Mucosa of gallbladder (tissue), 1 donor: Measurements from ENCODE around the gene EFCAB6. TPM values are rescaled to one million over a fixed set of nuclear protein-coding genes. Genes with fewer than 3 reads are reported as not detected.
"Not testable (repeated sequence)": the region's sequence is repeated elsewhere in the genome, so short reads cannot be mapped to it uniquely, and the experiment has no call there.

Experiments used
- DNase-seq: peaks from one replicate; pipeline ENCODE4 v3.0.0-alpha.2; 2020; ENCODE audit warnings: low spot score
- total RNA-seq: library from RNA; stranded (reverse); gene quantifications from one replicate; pipeline ENCODE4 v1.2.1, GENCODE V29; 2021
- donor health status: DM: no; HTN: no; CAD: no.

The EFCAB6 gene
- total RNA-seq, 1 donor from 2014 or later = 4.1 TPM

- no peak for DNase-seq
These were observed 89.7 kb downstream of the EFCAB6 start for GRCh38 chr22:43722444-43722843.

DNA sequence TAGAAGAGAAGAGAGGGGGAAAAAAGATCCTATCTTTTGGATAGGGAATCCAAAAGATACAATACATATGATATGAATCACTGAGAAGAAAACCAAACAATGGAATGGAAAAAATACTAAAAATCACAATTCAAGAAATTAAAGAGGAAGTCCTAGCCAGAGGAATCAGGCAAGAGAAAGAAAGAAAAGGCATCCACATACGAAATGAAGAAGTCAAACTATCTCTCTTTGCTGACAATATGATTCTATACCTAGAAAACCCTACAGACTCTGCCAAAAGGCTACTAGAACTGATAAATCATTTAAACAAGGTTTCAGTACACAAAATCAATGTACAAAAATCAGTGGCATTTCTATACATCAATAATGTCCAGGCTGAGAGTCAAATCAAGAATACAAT, 91.4 kb downstream of the EFCAB6 start:
- no peak for DNase-seq

- DNase-seq = no peak
These were observed 98.0 kb downstream of the EFCAB6 start for GRCh38 chr22:43714104-43714503.

DNA sequence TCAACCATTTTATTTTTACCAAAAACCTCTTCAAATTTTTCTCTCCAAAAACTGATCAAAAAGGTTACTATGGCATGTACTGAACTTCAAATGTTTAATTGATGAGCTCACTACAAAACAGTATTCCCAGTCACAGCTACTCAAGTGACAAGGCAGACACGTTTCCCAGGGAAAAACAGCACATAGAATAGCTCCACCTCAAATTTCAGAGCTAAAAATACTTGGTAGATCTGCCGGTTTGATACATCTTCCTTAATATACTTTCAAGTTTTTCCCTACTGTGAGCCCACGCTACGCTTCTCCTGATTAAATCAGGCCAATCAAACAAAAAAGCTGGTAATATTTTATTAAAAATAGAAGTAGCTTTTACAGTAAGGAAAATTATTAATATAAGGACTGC, 100.4 kb downstream of the EFCAB6 start:
- DNase-seq = no peak

- no peak for DNase-seq
These were observed 104.5 kb downstream of the EFCAB6 start for GRCh38 chr22:43707648-43708047.

GRCh38 chr22:43706571-43707328, 105.4 kb downstream of the EFCAB6 start:
- no peak for DNase-seq

- no peak for DNase-seq
These were observed 106.0 kb downstream of the EFCAB6 start for GRCh38 chr22:43706151-43706550.

GRCh38 chr22:43704051-43704450, 108.1 kb downstream of the EFCAB6 start:
- DNase-seq = no peak

DNA sequence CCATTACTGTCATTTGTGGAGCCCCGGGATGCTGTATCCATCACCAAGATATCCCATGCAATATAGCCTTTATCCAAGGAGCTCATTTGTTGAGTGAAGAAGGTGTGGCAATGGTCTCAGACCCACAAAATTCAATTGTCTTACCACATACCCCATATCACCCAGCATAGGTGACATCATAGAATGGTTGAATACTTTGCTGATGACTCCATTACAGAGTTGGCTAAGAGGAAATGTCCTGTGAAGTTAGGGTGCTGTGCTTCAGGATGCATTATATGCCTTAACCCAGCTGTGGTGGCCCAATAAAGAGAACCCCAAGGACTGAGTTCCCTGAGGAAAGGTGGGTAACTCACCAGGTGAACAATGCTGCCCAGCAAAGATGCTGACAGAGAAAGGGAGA, 113.7 kb downstream of the EFCAB6 start:
- no peak for DNase-seq

- DNase-seq = no peak
These were observed 114.2 kb downstream of the EFCAB6 start for GRCh38 chr22:43697894-43698293.

- no peak for DNase-seq
These were observed 118.9 kb downstream of the EFCAB6 start for GRCh38 chr22:43693249-43693648.

GRCh38 chr22:43689356-43689755, 122.7 kb downstream of the EFCAB6 start:
- no peak for DNase-seq

GRCh38 chr22:43682851-43683250, 129.3 kb downstream of the EFCAB6 start:
- no peak for DNase-seq

- no peak for DNase-seq
These were observed 130.3 kb downstream of the EFCAB6 start for GRCh38 chr22:43681731-43682360.

DNA sequence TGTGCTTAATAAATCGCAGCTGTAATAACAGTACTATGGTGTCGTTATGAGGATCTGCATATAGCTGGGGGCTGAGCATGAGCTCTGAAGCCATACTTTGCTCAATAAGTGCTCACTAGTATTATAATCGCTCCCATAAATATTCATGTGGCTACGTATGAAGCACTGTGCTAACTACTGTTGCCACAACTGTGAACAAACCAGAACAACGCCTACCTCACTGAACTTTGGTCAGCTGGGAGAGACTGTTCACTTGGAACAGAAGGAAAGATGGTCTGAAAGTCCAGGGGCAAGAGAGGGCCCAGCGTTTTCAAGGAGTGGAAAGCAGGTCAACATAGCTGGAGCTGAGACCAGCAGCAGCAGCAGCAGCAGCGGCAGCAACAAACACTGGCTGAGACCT, 141.6 kb downstream of the EFCAB6 start:
- DNase-seq = no peak

DNA sequence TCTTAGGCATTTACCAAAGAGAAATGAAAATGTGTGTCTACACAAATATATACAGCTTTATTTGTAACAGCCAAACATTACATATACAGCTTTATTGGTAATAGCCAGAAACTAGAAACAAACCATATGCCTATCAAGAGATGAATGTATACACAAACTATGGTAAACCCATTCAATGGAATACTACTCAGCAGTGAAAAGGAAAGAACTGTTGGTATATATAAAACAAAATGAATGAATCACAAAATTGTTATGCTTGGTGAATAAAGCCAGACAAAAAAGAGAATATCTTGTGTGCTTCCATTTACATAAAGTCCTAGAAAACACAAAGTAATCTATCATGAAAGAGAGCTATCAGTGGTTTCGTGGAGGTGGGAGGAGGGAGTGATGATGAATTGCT, 142.9 kb downstream of the EFCAB6 start:
- no peak for DNase-seq

DNA sequence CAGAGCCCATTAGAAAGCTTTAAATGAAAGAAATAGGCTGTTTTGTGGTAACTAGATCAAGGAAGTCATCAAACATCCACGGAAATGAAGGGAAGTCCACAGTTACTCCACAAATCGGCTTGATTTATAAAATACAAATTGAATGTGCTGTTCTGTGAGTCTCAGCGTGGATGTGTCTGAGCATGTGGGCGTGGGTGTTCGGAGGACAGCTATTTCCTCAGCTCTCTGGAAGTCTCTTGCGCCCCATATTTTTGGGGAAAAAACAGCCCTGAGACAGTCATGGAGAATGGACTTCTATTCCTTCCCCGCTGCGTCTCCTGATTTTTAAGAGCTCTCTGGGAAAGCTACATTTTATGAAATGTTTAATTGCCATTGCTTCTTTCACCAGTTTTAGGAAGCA, 144.4 kb downstream of the EFCAB6 start:
- DNase-seq = no peak

- DNase-seq = no peak
These were observed 145.6 kb downstream of the EFCAB6 start for GRCh38 chr22:43666457-43666856.

- no peak for DNase-seq
These were observed 153.3 kb downstream of the EFCAB6 start for GRCh38 chr22:43658823-43659222.

GRCh38 chr22:43656581-43656980, 155.5 kb downstream of the EFCAB6 start:
- DNase-seq = not testable (repeated sequence)

DNA sequence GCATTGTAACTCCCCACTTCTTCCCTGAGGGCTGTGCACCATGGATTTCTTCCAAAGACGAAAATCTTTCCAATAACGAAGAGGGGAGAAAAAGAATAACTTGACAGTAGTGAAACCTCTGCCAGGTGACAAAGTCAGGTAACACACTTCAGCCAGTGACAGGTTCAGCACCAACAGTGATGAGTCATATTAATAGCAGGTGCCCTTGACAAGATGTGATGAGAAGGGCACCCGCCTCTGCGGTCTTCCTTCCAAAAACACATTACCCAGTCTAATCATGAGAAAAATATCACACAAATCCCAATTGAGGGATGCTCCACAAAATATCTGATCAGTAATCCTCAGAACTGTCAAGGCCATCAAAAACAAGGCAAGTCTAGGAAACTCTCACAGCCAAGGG, 157.8 kb downstream of the EFCAB6 start:
- no peak for DNase-seq

- DNase-seq = no peak
These were observed 159.3 kb downstream of the EFCAB6 start for GRCh38 chr22:43652845-43653244.

- no peak for DNase-seq
These were observed 168.7 kb downstream of the EFCAB6 start for GRCh38 chr22:43643387-43643786.
